ENCODE data around the gene LNX1.

- TF ChIP-seq CTCF (IDR thresholded peaks at IDR 0.05), result no peak
- TF ChIP-seq POLR2A (IDR thresholded peaks at IDR 0.05), result no peak
Observed at GRCh38 chr4:53592122-53592521, 836 bp upstream of the LNX1 start.
